ENCODE measurements around the gene VAPA. TPM values are rescaled to one million over a fixed set of nuclear protein-coding genes. Genes with fewer than 3 reads are reported as not detected.
A peak's percentile ranks its signal among the peaks of the same experiment; 100 is the strongest.
"Not testable (repeated sequence)": the region's sequence is repeated elsewhere in the genome, so short reads cannot be mapped to it uniquely, and the experiment has no call there.

Gene VAPA
- polyA plus RNA-seq, 1 donor (not counting 4 experiments of a cell fraction or from before 2014, with no cell fraction given) = 350 TPM

DNA sequence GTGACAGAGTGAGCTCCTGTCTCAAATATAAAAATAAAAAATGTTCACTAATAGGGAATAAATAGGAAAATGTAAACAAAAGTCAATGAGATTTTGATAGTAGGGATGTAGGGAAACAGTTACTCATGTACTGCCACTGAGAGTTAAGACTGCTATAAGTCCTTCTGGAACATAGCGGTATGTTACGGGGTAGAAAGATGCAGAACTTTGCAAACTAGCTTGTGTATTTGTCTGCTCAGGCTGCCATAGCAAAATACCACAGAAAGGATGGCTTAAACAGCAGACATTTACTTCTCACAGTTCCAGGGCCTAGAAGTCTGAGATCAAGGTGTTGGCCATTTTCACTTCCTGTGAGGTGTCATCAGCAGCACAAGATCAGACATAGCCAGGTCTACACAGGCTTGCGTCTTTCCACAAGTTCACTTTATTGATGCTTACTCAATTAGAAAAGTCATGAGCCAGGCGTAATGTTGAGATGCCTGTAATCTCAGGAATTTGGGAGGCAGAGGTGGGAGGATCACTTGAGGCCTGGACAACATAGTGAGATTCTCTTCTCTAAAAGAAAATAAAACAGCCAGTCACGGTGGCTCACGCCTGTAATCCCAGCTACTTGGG is 19.3 kb upstream of the VAPA start:
- Histone ChIP-seq H3K9me1 (ENCODE audit: control insufficient read depth, extremely low read depth, insufficient read depth, low read length) (no peaks in the 10 kb centered on the region), H3K27ac (ENCODE audit: control insufficient read depth, insufficient read depth, low read length) (peak overlapping the region; percentile 21), H3K9me3 (ENCODE audit: control insufficient read depth, low read depth, low read length) (no peaks in the 10 kb centered on the region), H2AFZ (ENCODE audit: control insufficient read depth, low read length) (peak overlapping the region; percentile 41), H3K79me2 (ENCODE audit: control insufficient read depth, insufficient read depth, low read length) (no peaks in the 10 kb centered on the region), H3K36me3 (ENCODE audit: control insufficient read depth in 2 of 2, extremely low read depth in 1 of 2, insufficient read depth in 2 of 2, low read length in 2 of 2) (no peaks in the 10 kb centered on the region), H3K27me3 (ENCODE audit: control insufficient read depth, extremely low read depth, insufficient read depth, low read length) (no peaks in the 10 kb centered on the region), H4K20me1 (ENCODE audit: control insufficient read depth, extremely low read depth, insufficient read depth, low read length) (no peaks in the 10 kb centered on the region), H3K4me2 (ENCODE audit: control insufficient read depth, extremely low read depth, insufficient read depth, low read depth, low read length) (no peak overlapping the region), H3K4me3 (ENCODE audit: control insufficient read depth in 2 of 3, extremely low read depth in 1 of 3, insufficient read depth in 2 of 3, low read depth in 1 of 3, low read length in 3 of 3) (no peak overlapping the region), H3K9ac (ENCODE audit: control insufficient read depth, extremely low read depth, insufficient read depth, low read length) (no peak overlapping the region), H3K4me1 (ENCODE audit: control insufficient read depth, extremely low read depth, insufficient read depth, low read length) (peaks cover 20% of the 10 kb centered on the region)
- TF ChIP-seq EZH2 (IDR thresholded peaks at IDR 0.05; ENCODE audit: low read length) = no peak
- TF ChIP-seq, protein P1, sequence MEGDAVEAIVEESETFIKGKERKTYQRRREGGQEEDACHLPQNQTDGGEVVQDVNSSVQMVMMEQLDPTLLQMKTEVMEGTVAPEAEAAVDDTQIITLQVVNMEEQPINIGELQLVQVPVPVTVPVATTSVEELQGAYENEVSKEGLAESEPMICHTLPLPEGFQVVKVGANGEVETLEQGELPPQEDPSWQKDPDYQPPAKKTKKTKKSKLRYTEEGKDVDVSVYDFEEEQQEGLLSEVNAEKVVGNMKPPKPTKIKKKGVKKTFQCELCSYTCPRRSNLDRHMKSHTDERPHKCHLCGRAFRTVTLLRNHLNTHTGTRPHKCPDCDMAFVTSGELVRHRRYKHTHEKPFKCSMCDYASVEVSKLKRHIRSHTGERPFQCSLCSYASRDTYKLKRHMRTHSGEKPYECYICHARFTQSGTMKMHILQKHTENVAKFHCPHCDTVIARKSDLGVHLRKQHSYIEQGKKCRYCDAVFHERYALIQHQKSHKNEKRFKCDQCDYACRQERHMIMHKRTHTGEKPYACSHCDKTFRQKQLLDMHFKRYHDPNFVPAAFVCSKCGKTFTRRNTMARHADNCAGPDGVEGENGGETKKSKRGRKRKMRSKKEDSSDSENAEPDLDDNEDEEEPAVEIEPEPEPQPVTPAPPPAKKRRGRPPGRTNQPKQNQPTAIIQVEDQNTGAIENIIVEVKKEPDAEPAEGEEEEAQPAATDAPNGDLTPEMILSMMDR (optimal IDR thresholded peaks at IDR 0.05 in 1 of 3, IDR thresholded peaks at IDR 0.05 in 1 of 3, conservative IDR thresholded peaks at IDR 0.05 in 1 of 3; ENCODE audit: extremely low read depth in 1 of 3, insufficient read depth in 2 of 3, low read length in 3 of 3) = no peak
- FAIRE-seq = peak; percentile 36
- no peak for DNase-seq (ENCODE audit: low read depth, low spot score)
- dilution Hi-C loops (cut with MboI; ENCODE audit: extremely low pct_ligation_motif_present, low sequenced_read_pairs) = no loop called here

DNA sequence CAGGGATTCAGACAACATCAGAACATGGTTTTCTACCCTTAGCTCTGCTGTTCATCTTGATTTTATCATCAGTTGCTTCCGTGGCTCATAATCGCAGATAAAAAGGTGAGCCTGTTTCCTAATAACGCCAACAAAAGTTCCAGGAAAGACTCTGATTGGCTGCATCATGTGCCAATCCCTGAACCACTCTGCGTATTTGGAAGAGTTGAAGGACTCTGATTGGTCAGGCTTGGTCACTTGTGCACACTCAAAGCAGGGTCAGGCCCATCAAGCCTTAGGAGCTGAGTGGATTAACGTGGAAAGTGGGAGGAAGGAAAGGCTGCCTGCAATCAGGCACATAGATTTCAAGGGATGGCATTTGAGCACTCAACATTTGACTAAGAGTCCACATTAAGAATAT is 16.7 kb upstream of the VAPA start:
- FAIRE-seq (no peak), DNase-seq (ENCODE audit: low read depth, low spot score) (no peak)
- H4K20me1 ChIP-seq (ENCODE audit: control insufficient read depth, extremely low read depth, insufficient read depth, low read length) = no peaks in the 10 kb centered on the region
- H3K36me3 ChIP-seq (ENCODE audit: control insufficient read depth in 2 of 2, extremely low read depth in 1 of 2, insufficient read depth in 2 of 2, low read length in 2 of 2) = no peaks in the 10 kb centered on the region
- H3K79me2 ChIP-seq (ENCODE audit: control insufficient read depth, insufficient read depth, low read length) = no peaks in the 10 kb centered on the region
- H3K9me3 ChIP-seq (ENCODE audit: control insufficient read depth, low read depth, low read length) = no peaks in the 10 kb centered on the region
- dilution Hi-C loops (cut with MboI; ENCODE audit: extremely low pct_ligation_motif_present, low sequenced_read_pairs) = no loop called here
- H3K9me1 ChIP-seq (ENCODE audit: control insufficient read depth, extremely low read depth, insufficient read depth, low read length) = no peaks in the 10 kb centered on the region
- no peak overlapping the region for H3K4me3 ChIP-seq (ENCODE audit: control insufficient read depth in 2 of 3, extremely low read depth in 1 of 3, insufficient read depth in 2 of 3, low read depth in 1 of 3, low read length in 3 of 3)
- no peak overlapping the region for H2AFZ ChIP-seq (ENCODE audit: control insufficient read depth, low read length)
- H3K27me3 ChIP-seq (ENCODE audit: control insufficient read depth, extremely low read depth, insufficient read depth, low read length) = no peaks in the 10 kb centered on the region
- no peak overlapping the region for H3K4me2 ChIP-seq (ENCODE audit: control insufficient read depth, extremely low read depth, insufficient read depth, low read depth, low read length)
- no peak for TF ChIP-seq EZH2 (IDR thresholded peaks at IDR 0.05; ENCODE audit: low read length)
- TF ChIP-seq, protein P1 (optimal IDR thresholded peaks at IDR 0.05 in 1 of 3, IDR thresholded peaks at IDR 0.05 in 1 of 3, conservative IDR thresholded peaks at IDR 0.05 in 1 of 3; ENCODE audit: extremely low read depth in 1 of 3, insufficient read depth in 2 of 3, low read length in 3 of 3) = no peak
- peaks cover 20% of the 10 kb centered on the region for H3K4me1 ChIP-seq (ENCODE audit: control insufficient read depth, extremely low read depth, insufficient read depth, low read length)
- no peak overlapping the region for H3K9ac ChIP-seq (ENCODE audit: control insufficient read depth, extremely low read depth, insufficient read depth, low read length)
- no peak overlapping the region for H3K27ac ChIP-seq (ENCODE audit: control insufficient read depth, insufficient read depth, low read length)

DNA sequence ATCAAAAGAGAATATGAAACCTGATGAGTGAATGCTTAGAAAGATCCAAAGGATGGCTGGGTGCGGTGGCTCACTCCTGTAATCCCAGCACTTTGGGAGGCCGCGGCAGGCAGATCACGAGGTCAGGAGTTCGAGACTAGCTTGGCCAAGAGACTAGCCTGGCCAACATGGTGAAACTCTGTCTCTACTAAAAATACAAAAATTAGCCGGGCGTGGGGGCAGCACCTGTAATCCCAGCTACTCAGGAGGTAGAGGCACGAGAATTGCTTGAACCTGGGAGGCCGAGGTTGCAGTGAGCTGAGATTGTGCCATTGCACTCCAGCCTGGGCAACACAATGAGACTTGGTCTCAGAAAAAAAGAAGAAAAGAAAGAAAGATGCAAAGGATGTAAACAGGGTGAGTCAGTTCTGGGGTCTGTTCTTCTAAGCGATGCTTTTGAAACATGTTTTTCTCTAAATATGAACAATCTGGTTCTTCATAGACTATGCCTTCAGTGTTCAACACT is 16.0 kb upstream of the VAPA start:
- H3K4me1 ChIP-seq (ENCODE audit: control insufficient read depth, extremely low read depth, insufficient read depth, low read length) = peaks cover 20% of the 10 kb centered on the region
- H3K9ac ChIP-seq (ENCODE audit: control insufficient read depth, extremely low read depth, insufficient read depth, low read length); FAIRE-seq; H3K4me3 ChIP-seq (ENCODE audit: control insufficient read depth in 2 of 3, extremely low read depth in 1 of 3, insufficient read depth in 2 of 3, low read depth in 1 of 3, low read length in 3 of 3); H4K20me1 ChIP-seq (ENCODE audit: control insufficient read depth, extremely low read depth, insufficient read depth, low read length); H3K9me3 ChIP-seq (ENCODE audit: control insufficient read depth, low read depth, low read length); H2AFZ ChIP-seq (ENCODE audit: control insufficient read depth, low read length); dilution Hi-C loops (cut with MboI; ENCODE audit: extremely low pct_ligation_motif_present, low sequenced_read_pairs); H3K36me3 ChIP-seq (ENCODE audit: control insufficient read depth in 2 of 2, extremely low read depth in 1 of 2, insufficient read depth in 2 of 2, low read length in 2 of 2); DNase-seq (ENCODE audit: low read depth, low spot score); H3K9me1 ChIP-seq (ENCODE audit: control insufficient read depth, extremely low read depth, insufficient read depth, low read length); H3K27me3 ChIP-seq (ENCODE audit: control insufficient read depth, extremely low read depth, insufficient read depth, low read length); H3K4me2 ChIP-seq (ENCODE audit: control insufficient read depth, extremely low read depth, insufficient read depth, low read depth, low read length); H3K79me2 ChIP-seq (ENCODE audit: control insufficient read depth, insufficient read depth, low read length); H3K27ac ChIP-seq (ENCODE audit: control insufficient read depth, insufficient read depth, low read length): not testable (repeated sequence)
